Activated T-cell treated with anti-CD3 and anti-CD28 coated beads for 24 hours (primary cell): ENCODE data around the gene UBQLN4.

ENCODE experiments used
- DNase-seq: peaks from one replicate; pipeline ENCODE4 v3.0.0-alpha.2; 2020; ENCODE audit warnings: low read depth

The UBQLN4 gene

GRCh38 chr1:156014829-156015228 lies 38.8 kb downstream of the UBQLN4 start:
- DNase-seq = no peak

- no peak for DNase-seq
Measured at GRCh38 chr1:156012051-156012817, 41.4 kb downstream of the UBQLN4 start.

- no peak for DNase-seq
Measured at GRCh38 chr1:156009404-156009803, 44.2 kb downstream of the UBQLN4 start.

- DNase-seq = no peak
Measured at GRCh38 chr1:156006666-156007376, 46.8 kb downstream of the UBQLN4 start.

- no peak for DNase-seq
Measured at GRCh38 chr1:156004843-156005584, 48.6 kb downstream of the UBQLN4 start.

- DNase-seq = no peak
Measured at GRCh38 chr1:156003923-156004188, 49.7 kb downstream of the UBQLN4 start.

GRCh38 chr1:156002188-156002911 lies 51.2 kb downstream of the UBQLN4 start:
- DNase-seq = no peak

GRCh38 chr1:156001662-156002171 lies 51.9 kb downstream of the UBQLN4 start:
- DNase-seq = no peak

GRCh38 chr1:156001021-156001661 lies 52.5 kb downstream of the UBQLN4 start:
- no peak for DNase-seq

- DNase-seq = no peak
Measured at GRCh38 chr1:155999964-156000363, 53.6 kb downstream of the UBQLN4 start.

GRCh38 chr1:155996166-155996565 lies 57.4 kb downstream of the UBQLN4 start:
- DNase-seq = no peak

GRCh38 chr1:155993595-155993994 lies 60.0 kb downstream of the UBQLN4 start:
- DNase-seq = no peak

- no peak for DNase-seq
Measured at GRCh38 chr1:155990005-155990739, 63.4 kb downstream of the UBQLN4 start.

GRCh38 chr1:155989242-155990004 lies 64.2 kb downstream of the UBQLN4 start:
- peak; percentile 64 for DNase-seq
